Measurements from ENCODE around the gene FOXP1. TPM values are rescaled to one million over a fixed set of nuclear protein-coding genes. Genes with fewer than 3 reads are reported as not detected.
A peak's percentile ranks its signal among the peaks of the same experiment; 100 is the strongest.

FOXP1 gene
- total RNA-seq, 1 experiment from 2014 or later: 6.5 TPM

DNA sequence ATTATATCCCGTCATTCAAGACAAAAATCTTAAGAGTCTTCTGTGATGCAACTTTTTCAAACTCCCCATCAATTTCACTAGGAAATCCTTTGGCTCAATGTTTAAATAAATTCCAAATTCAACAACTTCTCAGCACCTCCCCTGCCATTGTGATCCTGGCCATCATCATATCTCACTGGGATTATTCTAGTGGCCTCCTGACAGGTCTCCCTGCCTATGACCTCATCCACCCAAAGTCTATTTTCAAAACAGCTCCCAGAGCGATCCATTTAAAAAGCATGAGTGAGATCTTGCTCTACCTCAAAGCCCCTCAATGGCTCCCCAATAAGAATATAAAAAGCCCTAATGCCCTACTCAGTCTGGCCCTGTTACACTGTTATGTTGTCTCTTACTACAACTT lies 293.2 kb downstream of the FOXP1 start:
- in situ Hi-C loops (cut with HindIII; ENCODE audit: low pct_unique_long_range_greater_than_20kb, low sequenced_read_pairs): no loop called here
- DNase-seq (ENCODE audit: low read depth, low spot score): no peak

DNA sequence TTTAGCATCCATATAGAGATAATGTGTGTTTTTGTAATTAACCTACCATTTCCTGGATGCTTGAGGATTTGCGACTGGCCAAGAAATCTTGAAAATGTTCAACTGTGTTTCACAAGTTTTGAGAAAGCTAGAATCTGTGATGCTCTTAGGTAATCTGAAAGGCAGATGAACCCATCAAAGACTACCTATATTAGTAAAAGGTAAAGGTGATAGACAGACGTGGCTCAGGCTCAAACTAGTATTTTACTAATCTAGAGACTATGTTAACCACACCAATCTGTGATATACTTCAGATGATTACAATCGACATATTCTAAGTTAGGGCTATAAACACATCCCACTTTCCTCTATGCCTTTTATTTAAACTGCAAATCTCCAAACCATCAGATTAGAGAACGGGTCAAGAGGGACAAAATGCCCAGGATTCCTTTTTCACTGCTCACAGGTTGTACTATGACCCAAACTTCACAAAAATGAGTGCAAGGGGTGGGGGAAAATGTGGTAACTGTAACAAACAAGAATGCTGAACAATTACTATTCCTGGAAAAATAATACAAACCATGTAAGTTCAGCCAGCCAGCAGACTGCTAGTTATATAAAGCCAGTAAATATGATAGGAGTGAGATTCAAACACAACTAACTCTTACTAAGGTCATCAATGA lies 295.1 kb downstream of the FOXP1 start:
- no peak for DNase-seq (ENCODE audit: low read depth, low spot score)
- in situ Hi-C loops (cut with HindIII; ENCODE audit: low pct_unique_long_range_greater_than_20kb, low sequenced_read_pairs): no loop called here

DNA sequence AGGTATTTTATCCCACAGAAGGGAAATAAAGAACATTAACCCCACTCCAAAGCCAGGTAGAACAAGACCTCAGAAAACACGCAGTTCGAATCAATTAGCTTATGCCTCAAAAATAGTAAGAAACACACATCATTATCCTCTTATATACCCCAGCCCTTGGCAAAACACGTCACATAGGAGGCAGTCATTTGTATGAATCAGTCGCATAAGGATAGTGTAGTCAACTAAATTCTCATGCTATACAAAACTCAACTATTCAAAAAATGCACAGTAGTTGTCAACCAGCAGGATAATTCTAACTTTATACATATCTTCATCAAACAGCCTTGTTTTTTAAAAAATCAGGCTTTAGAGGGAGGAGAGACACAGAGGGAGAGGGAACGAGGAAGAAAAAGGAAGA lies 298.4 kb downstream of the FOXP1 start:
- no peak for DNase-seq (ENCODE audit: low read depth, low spot score)
- in situ Hi-C loops (cut with HindIII; ENCODE audit: low pct_unique_long_range_greater_than_20kb, low sequenced_read_pairs): no loop called here

DNA sequence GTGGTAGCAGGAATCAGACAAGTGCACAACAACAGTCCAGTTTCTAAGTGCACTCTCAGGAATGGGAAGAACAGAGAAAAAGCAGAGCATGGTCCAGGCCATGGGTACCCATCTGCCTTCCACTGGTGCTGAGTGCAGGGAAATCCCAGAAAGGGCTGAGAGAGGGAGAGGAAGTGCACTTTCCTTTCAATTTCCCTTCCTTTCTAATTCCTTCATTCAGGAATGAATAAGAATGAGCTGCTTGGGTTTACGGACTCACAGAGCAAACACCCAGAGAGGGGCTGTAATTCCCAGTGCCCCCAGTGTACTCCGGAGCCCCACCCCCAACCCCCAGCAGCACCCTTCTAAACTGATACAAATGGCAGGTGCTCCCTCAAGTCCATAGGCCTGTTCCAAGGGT lies 300.6 kb downstream of the FOXP1 start:
- no peak for DNase-seq (ENCODE audit: low read depth, low spot score)
- in situ Hi-C loops (cut with HindIII; ENCODE audit: low pct_unique_long_range_greater_than_20kb, low sequenced_read_pairs): no loop called here

DNA sequence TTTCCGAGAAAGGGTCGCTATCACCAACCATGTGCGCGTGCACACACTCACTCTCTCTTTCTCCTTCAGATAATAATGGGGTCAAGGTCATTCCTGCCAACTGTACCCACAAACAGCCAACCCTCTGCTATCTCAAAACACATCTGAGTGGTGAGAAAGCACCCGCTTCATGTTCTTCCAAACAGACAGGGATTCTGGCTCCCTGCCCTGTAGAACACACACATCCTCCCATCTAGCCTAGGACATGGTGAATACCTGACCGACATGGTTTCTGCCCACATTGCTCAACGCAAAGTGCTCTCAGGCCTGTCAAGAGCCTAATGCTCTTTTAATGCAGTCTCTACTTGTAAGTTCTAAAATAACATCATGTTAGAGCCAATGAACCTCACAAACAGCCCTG lies 302.2 kb downstream of the FOXP1 start:
- no peak for DNase-seq (ENCODE audit: low read depth, low spot score)
- in situ Hi-C loops (cut with HindIII; ENCODE audit: low pct_unique_long_range_greater_than_20kb, low sequenced_read_pairs): no loop called here

DNA sequence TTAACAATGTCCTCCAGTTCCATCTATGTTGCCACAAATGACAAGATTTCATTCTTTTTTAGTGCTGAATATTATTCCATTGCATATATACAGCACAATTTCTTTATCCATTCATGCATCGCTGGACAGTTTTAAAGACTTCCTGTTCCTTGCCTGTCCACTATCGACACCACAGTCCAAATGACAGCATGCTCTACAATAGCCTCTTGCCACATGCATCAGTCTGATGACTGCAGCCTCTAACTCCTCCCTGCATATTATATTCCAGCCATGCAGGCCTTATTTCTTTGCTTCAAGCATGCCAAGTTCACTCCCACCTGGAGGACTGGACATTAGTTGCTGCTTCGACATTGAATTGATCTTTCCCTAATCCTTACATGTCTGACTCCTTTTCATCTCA lies 306.2 kb downstream of the FOXP1 start:
- DNase-seq (ENCODE audit: low read depth, low spot score): no peak
- in situ Hi-C loops (cut with HindIII; ENCODE audit: low pct_unique_long_range_greater_than_20kb, low sequenced_read_pairs): no loop called here

DNA sequence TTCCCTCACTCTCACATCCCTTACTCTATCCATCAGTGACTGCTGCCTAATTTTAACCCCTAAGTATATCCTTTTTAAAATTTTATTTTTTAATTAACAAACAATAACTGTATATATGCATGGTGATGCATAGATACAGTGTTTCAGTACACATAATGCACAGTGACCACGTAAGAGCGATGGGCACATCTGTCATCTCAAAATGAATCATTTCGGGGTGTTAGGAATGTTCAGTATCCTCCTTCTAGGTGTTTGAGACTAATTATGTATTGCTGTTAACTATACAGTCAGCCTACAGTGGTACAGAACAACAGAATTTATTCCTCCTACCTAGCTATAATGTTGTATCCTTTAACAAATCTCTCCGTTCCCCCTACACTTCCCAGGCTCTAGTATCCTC lies 307.0 kb downstream of the FOXP1 start:
- DNase-seq (ENCODE audit: low read depth, low spot score): no peak
- in situ Hi-C loops (cut with HindIII; ENCODE audit: low pct_unique_long_range_greater_than_20kb, low sequenced_read_pairs): no loop called here

DNA sequence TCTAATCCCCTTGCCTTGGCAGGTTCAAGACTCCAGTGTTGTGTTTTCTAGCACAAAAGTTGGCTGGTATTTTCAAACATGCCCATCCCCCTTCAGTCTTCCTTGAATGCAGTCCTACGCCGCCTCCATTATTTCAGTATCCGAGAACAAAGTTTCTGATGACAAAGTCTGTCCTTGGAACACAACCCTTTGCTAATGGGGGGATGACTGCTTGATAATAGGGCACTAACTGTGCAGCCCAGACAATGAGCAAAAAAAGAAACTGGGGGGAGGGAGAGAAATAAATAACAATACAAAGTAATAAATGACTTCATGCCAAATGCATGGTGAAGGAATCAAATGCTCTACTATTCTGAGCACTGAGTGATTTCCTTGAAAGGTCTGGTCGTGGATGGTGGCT lies 310.1 kb downstream of the FOXP1 start:
- in situ Hi-C loops (cut with HindIII; ENCODE audit: low pct_unique_long_range_greater_than_20kb, low sequenced_read_pairs): no loop called here
- no peak for DNase-seq (ENCODE audit: low read depth, low spot score)

DNA sequence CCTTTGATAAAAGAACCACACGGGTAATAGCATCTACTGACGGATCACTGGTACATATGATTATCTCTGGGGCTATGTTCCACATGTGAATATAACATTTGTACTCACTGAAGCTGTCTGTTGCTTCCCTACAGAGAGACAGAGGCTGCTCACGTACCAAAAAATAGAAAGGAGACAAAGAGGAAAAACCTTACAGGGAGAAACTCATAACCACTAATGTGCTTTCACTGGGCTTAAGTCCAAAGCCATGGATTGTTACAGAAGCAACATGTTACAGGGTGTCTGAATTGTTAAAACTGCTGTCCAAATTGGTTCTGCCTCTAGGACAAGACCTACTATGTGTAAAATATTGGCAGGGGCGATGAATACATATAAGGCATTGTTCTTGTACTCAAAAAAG lies 311.9 kb downstream of the FOXP1 start:
- no peak for DNase-seq (ENCODE audit: low read depth, low spot score)
- in situ Hi-C loops (cut with HindIII; ENCODE audit: low pct_unique_long_range_greater_than_20kb, low sequenced_read_pairs): no loop called here

DNA sequence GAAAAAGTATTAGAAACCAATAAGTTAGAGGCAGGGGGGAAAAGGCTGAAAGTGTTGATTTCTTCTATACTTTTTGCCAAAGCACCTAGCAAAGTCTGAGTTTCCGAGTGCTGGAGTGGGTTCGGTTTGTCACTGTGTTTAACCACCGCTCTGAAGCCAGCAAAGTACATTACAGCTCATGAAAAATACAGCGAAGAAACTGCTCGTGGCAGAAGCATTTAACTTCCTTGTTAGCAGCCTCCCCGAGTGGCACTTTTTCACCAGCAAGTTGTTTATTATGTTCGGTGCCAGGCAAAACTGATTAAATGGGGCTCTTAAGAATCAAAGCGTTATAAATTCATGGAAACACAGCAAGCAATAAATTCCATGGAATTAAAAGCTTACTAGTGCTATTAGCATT lies 313.6 kb downstream of the FOXP1 start:
- in situ Hi-C loops (cut with HindIII; ENCODE audit: low pct_unique_long_range_greater_than_20kb, low sequenced_read_pairs): no loop called here
- DNase-seq (ENCODE audit: low read depth, low spot score): no peak

DNA sequence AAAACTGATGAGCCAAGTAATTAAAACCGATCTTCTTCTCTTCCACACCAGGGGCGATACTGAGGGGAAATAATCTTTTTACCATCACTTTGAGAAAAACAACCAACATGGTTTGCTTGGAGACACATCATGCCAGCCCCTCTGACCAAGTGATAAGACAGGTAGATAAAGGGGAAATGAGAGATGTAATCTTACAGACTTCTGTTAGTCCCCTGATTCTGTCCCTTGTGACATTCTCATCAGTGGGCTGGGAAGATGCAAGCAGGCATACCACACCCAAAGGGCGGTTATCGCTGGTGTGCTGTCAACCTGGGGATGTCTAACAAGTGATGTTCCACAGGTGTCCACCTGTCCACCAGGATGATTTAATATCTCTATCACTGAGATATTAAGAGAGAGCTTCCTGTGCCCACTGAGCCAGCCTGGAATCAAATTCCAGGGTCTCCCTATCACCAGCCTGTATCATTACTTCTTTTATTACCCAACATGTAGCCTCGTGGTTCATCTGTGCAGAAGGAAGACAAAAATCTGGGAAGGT lies 315.0 kb downstream of the FOXP1 start:
- DNase-seq (ENCODE audit: low read depth, low spot score): no peak
- in situ Hi-C loops (cut with HindIII; ENCODE audit: low pct_unique_long_range_greater_than_20kb, low sequenced_read_pairs): no loop called here

DNA sequence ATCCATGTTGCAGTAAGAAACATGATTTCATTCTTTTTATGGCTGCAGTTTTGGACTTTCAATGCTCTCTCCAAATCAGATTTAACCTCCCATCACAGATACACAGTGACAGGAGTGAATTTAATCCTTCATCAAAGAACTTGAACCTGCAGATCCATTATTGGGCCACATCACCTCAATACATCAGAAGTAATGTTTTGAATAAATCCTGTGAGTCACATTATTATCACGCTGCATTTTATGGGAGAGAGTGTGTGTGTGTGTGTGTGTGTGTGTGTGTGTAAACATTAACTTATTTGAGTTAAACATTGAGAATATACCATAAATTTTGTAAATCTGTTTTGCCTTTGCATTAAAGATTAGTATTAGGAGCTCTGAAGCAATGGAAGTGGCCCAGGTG lies 316.7 kb downstream of the FOXP1 start:
- in situ Hi-C loops (cut with HindIII; ENCODE audit: low pct_unique_long_range_greater_than_20kb, low sequenced_read_pairs): no loop called here
- no peak for DNase-seq (ENCODE audit: low read depth, low spot score)

DNA sequence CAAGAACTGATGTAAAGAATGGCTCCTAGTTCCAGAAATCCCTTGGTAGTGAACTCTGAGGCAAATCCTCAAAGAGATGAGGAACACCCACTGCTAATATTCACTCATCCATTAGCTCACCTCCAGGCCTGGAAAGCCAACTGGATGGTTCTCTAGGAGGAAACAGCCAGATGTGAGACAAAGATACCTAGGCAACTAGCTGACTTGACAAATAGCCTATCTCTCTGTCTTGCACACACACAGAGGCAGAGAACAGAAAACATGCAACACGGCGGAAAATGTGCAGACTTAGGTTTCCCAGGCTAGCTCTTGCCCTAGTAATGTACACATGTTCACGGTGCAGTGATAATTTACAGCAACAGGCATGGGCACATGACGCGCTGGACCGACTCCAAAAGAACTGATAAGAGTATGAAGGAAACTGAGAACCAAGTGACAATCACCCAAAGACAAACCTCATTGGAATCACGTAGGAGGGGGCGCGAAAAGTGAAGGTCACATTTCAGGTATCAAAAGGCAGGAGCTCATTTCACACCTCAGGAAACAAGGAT lies 318.1 kb downstream of the FOXP1 start:
- no peak for DNase-seq (ENCODE audit: low read depth, low spot score)
- in situ Hi-C loops (cut with HindIII; ENCODE audit: low pct_unique_long_range_greater_than_20kb, low sequenced_read_pairs): no loop called here

DNA sequence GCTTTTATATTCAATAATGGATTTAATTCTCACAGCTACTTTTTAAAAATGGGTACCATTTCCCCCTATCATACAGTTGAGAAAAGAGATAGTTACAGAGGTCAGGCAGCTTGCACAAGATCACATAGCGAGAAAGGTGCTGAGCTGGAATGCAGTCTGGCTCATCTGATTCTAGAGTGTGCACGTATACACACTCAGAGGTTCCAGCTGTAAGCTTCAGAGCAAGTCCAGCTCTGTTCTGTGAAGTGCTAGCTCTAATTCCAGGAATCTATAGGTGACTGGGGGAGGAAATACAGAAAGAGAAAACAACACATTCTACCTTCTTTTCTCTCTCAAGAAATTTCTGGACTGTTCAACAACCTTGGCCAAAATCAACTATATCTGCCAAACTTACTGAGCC lies 318.7 kb downstream of the FOXP1 start:
- in situ Hi-C loops (cut with HindIII; ENCODE audit: low pct_unique_long_range_greater_than_20kb, low sequenced_read_pairs): no loop called here
- no peak for DNase-seq (ENCODE audit: low read depth, low spot score)

DNA sequence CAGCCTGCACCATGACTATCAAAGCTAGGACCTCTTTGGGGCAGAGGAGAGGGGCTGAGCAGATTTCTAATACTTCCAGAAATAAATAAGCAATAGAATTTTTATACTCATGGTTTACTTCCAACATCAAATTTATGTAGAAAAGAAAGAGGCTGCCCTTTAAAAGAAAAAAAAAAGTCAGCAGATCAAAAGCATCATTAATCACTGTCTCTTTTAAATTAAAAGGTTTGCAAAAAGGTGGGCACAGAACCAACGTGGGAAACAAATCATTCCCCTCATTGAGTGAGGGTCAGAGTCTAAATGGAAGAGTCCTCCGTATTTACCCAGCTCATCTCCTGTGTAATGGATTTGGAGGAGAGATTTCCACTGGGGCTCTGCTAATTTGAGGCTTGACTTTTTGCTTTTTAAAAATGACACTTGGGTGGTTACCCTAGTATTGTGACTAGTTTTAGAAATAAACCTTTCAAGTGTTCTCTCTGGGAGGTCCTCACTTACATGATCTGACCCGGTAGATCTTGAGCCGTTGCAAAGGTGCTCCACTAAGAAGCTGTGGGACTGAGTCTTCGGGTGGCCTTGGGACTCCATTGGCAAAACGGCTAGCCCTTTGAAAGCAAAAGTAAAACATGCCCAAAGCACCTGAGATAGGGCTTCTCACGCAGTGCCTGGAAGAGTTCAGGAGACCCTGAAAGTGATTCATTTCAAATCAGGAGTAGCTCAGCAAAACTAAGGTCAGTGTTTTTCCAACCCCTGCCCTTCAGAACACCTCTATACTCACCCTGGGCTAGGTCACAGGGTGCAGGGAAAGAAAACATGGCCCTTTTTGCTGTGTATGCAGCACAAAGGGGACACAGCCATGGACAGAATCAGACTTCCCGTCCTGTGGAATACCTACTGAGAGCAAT lies 320.9 kb downstream of the FOXP1 start:
- no peak for DNase-seq (ENCODE audit: low read depth, low spot score)
- in situ Hi-C loops (cut with HindIII; ENCODE audit: low pct_unique_long_range_greater_than_20kb, low sequenced_read_pairs): no loop called here

DNA sequence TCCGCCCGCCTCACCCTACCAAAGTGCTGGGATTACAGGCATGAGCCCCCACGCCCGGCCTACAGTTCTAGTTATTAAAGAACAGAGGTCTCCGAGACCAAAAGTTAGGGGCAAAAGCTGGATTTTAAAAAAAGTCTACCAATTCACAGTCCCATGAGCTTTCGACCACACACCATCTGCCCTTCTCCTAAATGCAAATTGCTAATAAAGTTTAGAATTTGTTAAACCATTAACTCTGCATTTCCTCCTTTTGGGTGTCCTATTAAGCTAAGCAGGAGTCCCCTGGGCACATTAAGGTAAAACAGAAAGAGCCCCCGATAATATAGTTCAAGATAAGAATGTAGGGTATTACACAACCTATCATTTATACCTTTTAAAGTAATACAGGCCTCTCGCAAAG lies 322.7 kb downstream of the FOXP1 start:
- in situ Hi-C loops (cut with HindIII; ENCODE audit: low pct_unique_long_range_greater_than_20kb, low sequenced_read_pairs): no loop called here
- no peak for DNase-seq (ENCODE audit: low read depth, low spot score)

DNA sequence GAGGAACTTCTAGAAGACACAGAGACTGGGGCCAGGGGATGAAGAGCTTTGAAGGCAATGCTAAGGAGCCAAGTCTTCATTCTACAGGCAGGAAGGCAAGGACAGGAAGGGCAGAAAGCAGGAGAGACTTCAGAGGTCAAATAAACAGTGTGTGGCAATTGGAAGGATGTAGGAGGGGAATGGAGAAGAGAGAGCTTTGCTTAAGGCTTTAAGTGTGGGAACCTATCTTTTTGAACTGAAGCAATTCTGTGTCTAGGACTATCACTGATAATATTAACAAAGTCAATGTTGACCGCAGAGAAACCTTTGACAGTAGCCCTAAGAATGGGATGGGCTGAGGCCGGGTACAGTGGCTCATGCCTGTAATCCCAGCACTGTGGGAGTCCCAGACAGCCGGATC lies 325.0 kb downstream of the FOXP1 start:
- in situ Hi-C loops (cut with HindIII; ENCODE audit: low pct_unique_long_range_greater_than_20kb, low sequenced_read_pairs): no loop called here
- no peak for DNase-seq (ENCODE audit: low read depth, low spot score)

DNA sequence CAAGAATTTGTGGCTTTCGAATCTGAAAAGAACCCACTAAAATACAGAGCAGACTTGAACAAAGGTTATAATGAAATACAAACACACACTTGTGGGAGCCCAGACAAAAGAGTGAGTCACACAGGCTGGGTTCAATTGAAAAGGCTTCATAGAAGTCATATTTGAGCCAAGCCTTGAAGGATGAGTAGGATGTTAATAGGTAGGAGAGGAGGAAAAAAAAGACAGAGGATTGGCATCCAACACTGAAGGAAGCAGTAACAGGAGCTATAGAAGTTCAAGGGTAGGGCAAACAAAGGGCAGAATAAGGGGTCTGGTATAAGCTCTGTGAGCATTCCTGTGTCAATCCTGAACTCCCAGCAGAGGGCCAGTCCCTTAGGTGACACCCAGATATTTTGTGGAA lies 325.4 kb downstream of the FOXP1 start:
- in situ Hi-C loops (cut with HindIII; ENCODE audit: low pct_unique_long_range_greater_than_20kb, low sequenced_read_pairs): no loop called here

DNA sequence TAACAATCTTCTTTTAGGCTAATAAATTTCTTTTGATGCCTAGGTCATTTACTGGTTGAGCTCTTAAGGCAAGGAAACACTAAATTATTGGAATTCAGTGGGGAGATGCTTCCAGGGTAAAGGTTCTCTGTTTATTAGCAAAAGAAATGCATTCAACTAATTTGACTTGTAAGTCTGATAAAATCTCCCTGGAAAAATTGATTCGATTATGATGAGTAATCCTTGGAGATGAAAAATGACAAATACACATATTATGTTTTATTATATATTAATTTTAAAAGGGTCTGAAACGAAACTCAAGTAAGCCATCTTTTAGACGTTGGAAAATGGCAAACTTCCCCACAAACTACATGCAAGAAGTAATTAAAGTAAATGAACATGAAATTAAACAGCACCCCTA lies 328.0 kb downstream of the FOXP1 start:
- DNase-seq (ENCODE audit: low read depth, low spot score): no peak
- in situ Hi-C loops (cut with HindIII; ENCODE audit: low pct_unique_long_range_greater_than_20kb, low sequenced_read_pairs): no loop called here

More for the DNA sequence above, 325.4 kb downstream of the FOXP1 start:
- DNase-seq (ENCODE audit: low read depth, low spot score): peak; percentile 17

Measured in SK-MEL-5 (cell line).